ENCODE data around the gene ZNF652. TPM values are rescaled to one million over a fixed set of nuclear protein-coding genes. Genes with fewer than 3 reads are reported as not detected.

Gene ZNF652
- polyA plus RNA-seq, 1 donor from 2014 or later: 26.7 TPM

DNA sequence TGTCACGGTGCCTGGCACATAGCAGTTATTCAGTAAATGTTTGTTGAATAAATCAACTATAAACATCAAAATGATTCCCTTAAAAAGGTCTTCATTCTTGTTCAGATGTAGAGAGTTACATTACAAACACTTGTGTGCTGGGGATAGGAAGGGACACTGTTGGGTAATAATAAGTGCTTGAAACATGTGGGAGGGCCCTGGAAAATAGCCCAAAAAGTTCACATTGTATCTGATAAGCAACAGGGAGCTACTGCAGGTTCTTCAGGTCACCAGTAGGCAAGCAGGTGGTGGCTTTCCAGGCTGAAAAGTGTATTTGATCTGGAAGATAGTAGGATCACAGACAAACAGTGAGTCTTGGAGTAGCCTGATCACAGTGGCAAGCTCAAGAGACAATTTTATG, 19.0 kb upstream of the ZNF652 start:
- Histone ChIP-seq H3K4me2 (ENCODE audit: low read length) (no peak overlapping the region), H3K9me3 (ENCODE audit: low read length) (no peaks in the 10 kb centered on the region), H2AFZ (ENCODE audit: low read depth, low read length) (no peak overlapping the region), H3K27me3 (ENCODE audit: insufficient read depth, low read depth, low read length) (no peaks in the 10 kb centered on the region), H3K27ac (ENCODE audit: low read length) (no peak overlapping the region), H3K9me2 (ENCODE audit: insufficient read depth, low read length) (no peaks in the 10 kb centered on the region), H3K4me3 (ENCODE audit: low read length) (no peak overlapping the region), H3F3A (ENCODE audit: insufficient read depth, low read length, poor library complexity, severe bottlenecking) (no peaks in the 10 kb centered on the region), H3K9ac (ENCODE audit: low read length) (no peak overlapping the region), H3K79me2 (replicated peaks; ENCODE audit: insufficient read depth, low read length) (no peaks in the 10 kb centered on the region), H4K20me1 (ENCODE audit: insufficient read depth) (no peaks in the 10 kb centered on the region), H3K36me3 (ENCODE audit: insufficient read depth, low read length) (no peaks in the 10 kb centered on the region)
- TF ChIP-seq TAF1 (IDR thresholded peaks at IDR 0.05; ENCODE audit: low read depth) (no peak), MXI1 (conservative IDR thresholded peaks at IDR 0.05; ENCODE audit: poor library complexity, severe bottlenecking) (no peak), POLR2AphosphoS5 (IDR thresholded peaks at IDR 0.05) (no peak), RAD21 (conservative IDR thresholded peaks at IDR 0.05) (no peak), EP300 (conservative IDR thresholded peaks at IDR 0.05; ENCODE audit: poor library complexity, severe bottlenecking) (no peak), EZH2 (IDR thresholded peaks at IDR 0.05; ENCODE audit: borderline replicate concordance, insufficient read depth, low read length, poor library complexity, severe bottlenecking) (no peak), SMC3 (conservative IDR thresholded peaks at IDR 0.05; ENCODE audit: poor library complexity) (no peak)
- TF ChIP-seq, protein P1, sequence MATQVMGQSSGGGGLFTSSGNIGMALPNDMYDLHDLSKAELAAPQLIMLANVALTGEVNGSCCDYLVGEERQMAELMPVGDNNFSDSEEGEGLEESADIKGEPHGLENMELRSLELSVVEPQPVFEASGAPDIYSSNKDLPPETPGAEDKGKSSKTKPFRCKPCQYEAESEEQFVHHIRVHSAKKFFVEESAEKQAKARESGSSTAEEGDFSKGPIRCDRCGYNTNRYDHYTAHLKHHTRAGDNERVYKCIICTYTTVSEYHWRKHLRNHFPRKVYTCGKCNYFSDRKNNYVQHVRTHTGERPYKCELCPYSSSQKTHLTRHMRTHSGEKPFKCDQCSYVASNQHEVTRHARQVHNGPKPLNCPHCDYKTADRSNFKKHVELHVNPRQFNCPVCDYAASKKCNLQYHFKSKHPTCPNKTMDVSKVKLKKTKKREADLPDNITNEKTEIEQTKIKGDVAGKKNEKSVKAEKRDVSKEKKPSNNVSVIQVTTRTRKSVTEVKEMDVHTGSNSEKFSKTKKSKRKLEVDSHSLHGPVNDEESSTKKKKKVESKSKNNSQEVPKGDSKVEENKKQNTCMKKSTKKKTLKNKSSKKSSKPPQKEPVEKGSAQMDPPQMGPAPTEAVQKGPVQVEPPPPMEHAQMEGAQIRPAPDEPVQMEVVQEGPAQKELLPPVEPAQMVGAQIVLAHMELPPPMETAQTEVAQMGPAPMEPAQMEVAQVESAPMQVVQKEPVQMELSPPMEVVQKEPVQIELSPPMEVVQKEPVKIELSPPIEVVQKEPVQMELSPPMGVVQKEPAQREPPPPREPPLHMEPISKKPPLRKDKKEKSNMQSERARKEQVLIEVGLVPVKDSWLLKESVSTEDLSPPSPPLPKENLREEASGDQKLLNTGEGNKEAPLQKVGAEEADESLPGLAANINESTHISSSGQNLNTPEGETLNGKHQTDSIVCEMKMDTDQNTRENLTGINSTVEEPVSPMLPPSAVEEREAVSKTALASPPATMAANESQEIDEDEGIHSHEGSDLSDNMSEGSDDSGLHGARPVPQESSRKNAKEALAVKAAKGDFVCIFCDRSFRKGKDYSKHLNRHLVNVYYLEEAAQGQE (IDR thresholded peaks at IDR 0.05; ENCODE audit: borderline replicate concordance): no peak
- TF ChIP-seq, protein P2, sequence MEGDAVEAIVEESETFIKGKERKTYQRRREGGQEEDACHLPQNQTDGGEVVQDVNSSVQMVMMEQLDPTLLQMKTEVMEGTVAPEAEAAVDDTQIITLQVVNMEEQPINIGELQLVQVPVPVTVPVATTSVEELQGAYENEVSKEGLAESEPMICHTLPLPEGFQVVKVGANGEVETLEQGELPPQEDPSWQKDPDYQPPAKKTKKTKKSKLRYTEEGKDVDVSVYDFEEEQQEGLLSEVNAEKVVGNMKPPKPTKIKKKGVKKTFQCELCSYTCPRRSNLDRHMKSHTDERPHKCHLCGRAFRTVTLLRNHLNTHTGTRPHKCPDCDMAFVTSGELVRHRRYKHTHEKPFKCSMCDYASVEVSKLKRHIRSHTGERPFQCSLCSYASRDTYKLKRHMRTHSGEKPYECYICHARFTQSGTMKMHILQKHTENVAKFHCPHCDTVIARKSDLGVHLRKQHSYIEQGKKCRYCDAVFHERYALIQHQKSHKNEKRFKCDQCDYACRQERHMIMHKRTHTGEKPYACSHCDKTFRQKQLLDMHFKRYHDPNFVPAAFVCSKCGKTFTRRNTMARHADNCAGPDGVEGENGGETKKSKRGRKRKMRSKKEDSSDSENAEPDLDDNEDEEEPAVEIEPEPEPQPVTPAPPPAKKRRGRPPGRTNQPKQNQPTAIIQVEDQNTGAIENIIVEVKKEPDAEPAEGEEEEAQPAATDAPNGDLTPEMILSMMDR (IDR thresholded peaks at IDR 0.05; ENCODE audit: poor library complexity, severe bottlenecking): no peak

DNA sequence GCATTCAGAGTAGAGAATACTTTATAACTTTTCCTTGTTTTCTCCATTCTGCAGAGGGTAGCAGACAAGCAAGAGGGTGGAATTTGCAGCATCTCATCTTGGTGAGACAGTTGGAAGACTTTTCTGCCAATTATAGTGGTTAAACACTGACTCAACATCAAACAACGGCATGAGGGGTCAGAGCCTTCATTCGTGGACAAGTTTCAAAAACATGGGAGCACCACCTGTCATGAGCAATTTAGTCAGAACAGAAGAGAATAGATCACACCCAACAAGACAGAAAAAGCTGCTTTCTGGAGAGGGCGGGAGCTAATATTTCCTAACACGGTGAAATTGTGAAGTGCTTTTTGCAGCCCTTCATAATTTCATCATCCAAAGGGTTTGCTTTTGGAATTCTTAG, 17.9 kb upstream of the ZNF652 start:
- no peaks in the 10 kb centered on the region for H3K79me2 ChIP-seq (replicated peaks; ENCODE audit: insufficient read depth, low read length)
- H3F3A ChIP-seq (ENCODE audit: insufficient read depth, low read length, poor library complexity, severe bottlenecking): no peaks in the 10 kb centered on the region
- H3K4me2 ChIP-seq (ENCODE audit: low read length): no peak overlapping the region
- H3K36me3 ChIP-seq (ENCODE audit: insufficient read depth, low read length): no peaks in the 10 kb centered on the region
- no peaks in the 10 kb centered on the region for H3K9me3 ChIP-seq (ENCODE audit: low read length)
- H3K4me3 ChIP-seq (ENCODE audit: low read length): no peak overlapping the region
- no peaks in the 10 kb centered on the region for H3K27me3 ChIP-seq (ENCODE audit: insufficient read depth, low read depth, low read length)
- no peak overlapping the region for H3K9ac ChIP-seq (ENCODE audit: low read length)
- H2AFZ ChIP-seq (ENCODE audit: low read depth, low read length): no peak overlapping the region
- no peaks in the 10 kb centered on the region for H4K20me1 ChIP-seq (ENCODE audit: insufficient read depth)
- no peak overlapping the region for H3K27ac ChIP-seq (ENCODE audit: low read length)
- TF ChIP-seq, protein P1 (IDR thresholded peaks at IDR 0.05; ENCODE audit: borderline replicate concordance): no peak
- TF ChIP-seq MXI1 (conservative IDR thresholded peaks at IDR 0.05; ENCODE audit: poor library complexity, severe bottlenecking) (no peak), RAD21 (conservative IDR thresholded peaks at IDR 0.05) (no peak), EP300 (conservative IDR thresholded peaks at IDR 0.05; ENCODE audit: poor library complexity, severe bottlenecking) (no peak)
- no peaks in the 10 kb centered on the region for H3K9me2 ChIP-seq (ENCODE audit: insufficient read depth, low read length)

All from neural cell (in vitro differentiated cells).